Measurements from ENCODE around the gene OLFML3. TPM values are rescaled to one million over a fixed set of nuclear protein-coding genes. Genes with fewer than 3 reads are reported as not detected.

OLFML3 gene
- total RNA-seq, 1 donor from 2014 or later, result 0.10 TPM

DNA sequence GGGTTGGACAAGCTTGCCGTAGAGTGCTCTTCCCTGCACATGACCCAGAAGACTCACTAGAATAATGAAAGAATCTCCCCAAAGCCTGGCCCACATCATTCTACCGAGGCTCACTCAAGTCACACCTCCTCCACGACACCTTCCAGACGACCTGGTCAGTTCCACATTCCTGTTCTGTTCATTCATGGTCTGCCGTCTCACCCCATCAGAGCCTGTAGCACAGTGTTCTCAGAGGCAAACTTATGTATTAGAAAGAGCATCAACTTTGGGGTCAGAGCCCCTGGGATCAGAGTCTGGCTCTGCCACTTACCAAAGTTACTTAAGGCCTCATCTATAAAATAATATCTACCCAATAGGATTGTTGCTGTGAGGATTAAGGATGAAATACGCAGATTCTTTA lies 7.5 kb downstream of the OLFML3 start:
- Mint-ChIP-seq H3K4me1 (ENCODE audit: low read depth) (no peaks in the 10 kb centered on the region), H3K36me3 (ENCODE audit: low read depth) (no peaks in the 10 kb centered on the region), H3K4me3 (no peak overlapping the region), H3K9me3 (no peaks in the 10 kb centered on the region), H3K27ac (no peak overlapping the region), H3K27me3 (ENCODE audit: insufficient read depth) (no peaks in the 10 kb centered on the region)
- no peak for DNase-seq (ENCODE audit: low spot score)
- intact Hi-C loops (cut with micrococcal nuclease), result no loop called here

DNA sequence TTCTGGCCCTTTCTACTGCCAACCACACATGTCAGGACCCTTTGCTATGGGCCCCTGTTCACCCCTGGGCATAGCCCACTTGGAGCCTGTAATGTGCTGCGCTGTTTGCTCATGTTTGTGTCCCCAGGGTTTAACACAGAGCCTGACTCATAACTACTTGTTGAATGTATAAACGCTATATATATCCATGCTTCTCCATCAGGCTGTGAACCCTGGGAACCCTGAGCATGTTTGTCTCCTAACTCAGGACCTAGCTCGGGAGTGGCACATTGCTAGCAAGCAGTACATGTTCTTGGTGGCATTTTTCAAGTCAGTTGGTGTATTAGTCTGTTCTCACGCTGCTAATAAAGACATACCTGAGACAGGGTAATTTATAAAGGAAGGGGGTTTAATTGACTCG lies 8.0 kb downstream of the OLFML3 start:
- H3K4me1 Mint-ChIP-seq (ENCODE audit: low read depth), result no peaks in the 10 kb centered on the region
- intact Hi-C loops (cut with micrococcal nuclease), result no loop called here
- no peaks in the 10 kb centered on the region for H3K9me3 Mint-ChIP-seq
- H3K4me3 Mint-ChIP-seq, result no peak overlapping the region
- no peak for DNase-seq (ENCODE audit: low spot score)
- no peaks in the 10 kb centered on the region for H3K36me3 Mint-ChIP-seq (ENCODE audit: low read depth)
- no peaks in the 10 kb centered on the region for H3K27me3 Mint-ChIP-seq (ENCODE audit: insufficient read depth)
- H3K27ac Mint-ChIP-seq, result no peak overlapping the region

DNA sequence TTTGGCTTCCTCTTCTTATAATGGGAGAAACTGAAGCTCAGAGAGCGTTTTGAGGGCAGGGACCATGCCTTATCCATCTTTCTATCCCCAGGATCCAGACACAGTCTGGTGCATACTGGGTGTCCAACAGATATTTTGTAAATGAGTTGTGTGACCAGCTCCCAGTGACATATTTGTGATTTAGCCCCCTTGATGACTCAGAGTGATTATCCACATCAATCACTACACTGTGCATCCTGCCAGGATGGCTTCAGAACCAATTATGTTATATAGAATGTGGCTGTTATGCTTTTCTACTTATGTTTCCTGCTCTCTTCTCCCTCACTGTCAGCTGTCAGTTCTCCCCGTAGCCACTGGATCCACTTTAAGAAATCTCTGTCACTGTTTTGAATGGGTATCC lies 11.3 kb downstream of the OLFML3 start:
- intact Hi-C loops (cut with micrococcal nuclease), result no loop called here
- H3K4me3 Mint-ChIP-seq, result no peak overlapping the region
- H3K36me3 Mint-ChIP-seq (ENCODE audit: low read depth), result no peaks in the 10 kb centered on the region
- no peak overlapping the region for H3K27ac Mint-ChIP-seq
- no peak for DNase-seq (ENCODE audit: low spot score)
- H3K9me3 Mint-ChIP-seq, result peaks cover 22% of the 10 kb centered on the region
- H3K27me3 Mint-ChIP-seq (ENCODE audit: insufficient read depth), result peaks cover 2% of the 10 kb centered on the region
- no peaks in the 10 kb centered on the region for H3K4me1 Mint-ChIP-seq (ENCODE audit: low read depth)

DNA sequence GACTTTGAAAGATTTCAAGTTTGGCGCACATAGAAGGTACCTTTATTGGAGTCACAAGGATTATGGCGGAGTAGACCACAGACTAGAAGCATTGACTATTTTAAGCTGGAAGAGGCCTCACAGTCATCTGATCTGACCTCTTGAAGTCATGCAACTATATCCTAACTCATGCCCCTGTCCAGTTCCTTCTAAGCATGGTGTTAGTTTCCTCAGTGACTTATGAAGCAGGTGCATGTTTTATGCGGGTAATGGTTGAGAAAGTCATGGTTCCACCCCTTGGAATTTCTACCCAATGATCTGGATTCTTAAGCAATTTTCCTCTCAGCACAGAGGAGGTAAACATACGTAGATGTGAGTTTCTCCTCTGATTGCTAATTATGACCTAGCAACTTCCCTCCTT lies 11.7 kb downstream of the OLFML3 start:
- no peak overlapping the region for H3K4me3 Mint-ChIP-seq
- H3K27me3 Mint-ChIP-seq (ENCODE audit: insufficient read depth), result peaks cover 2% of the 10 kb centered on the region
- H3K27ac Mint-ChIP-seq, result no peak overlapping the region
- peaks cover 23% of the 10 kb centered on the region for H3K9me3 Mint-ChIP-seq
- no peaks in the 10 kb centered on the region for H3K36me3 Mint-ChIP-seq (ENCODE audit: low read depth)
- H3K4me1 Mint-ChIP-seq (ENCODE audit: low read depth), result no peaks in the 10 kb centered on the region
- no peak for DNase-seq (ENCODE audit: low spot score)
- intact Hi-C loops (cut with micrococcal nuclease), result no loop called here

DNA sequence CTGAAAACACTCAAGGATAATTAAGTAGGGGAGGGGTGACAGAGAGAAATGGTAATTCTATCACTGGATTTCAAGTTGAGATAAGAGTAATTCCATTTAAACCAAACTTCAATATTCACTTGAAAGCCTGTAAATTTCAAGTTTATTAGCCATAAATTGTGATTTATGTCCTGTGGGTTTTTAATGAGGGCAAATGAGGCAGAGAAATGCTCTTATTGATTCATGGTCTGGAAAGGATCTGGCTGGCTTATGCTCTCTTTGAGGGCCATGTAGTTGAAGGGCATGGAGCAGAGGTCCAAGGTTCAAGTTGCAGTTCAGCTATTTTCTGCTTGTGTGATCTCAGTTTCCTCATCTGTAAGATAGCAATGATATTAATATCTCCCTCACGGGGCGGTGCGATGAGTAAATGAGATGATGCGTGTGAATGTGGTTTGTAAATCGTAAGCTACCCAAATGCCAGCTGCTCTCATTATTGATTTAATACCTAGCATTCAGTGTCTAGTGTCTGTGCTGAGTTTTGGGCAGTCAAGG lies 12.3 kb downstream of the OLFML3 start:
- Mint-ChIP-seq H3K27me3 (ENCODE audit: insufficient read depth) (peaks cover 2% of the 10 kb centered on the region), H3K4me3 (no peak overlapping the region), H3K9me3 (peaks cover 23% of the 10 kb centered on the region), H3K4me1 (ENCODE audit: low read depth) (no peaks in the 10 kb centered on the region), H3K36me3 (ENCODE audit: low read depth) (no peaks in the 10 kb centered on the region), H3K27ac (no peak overlapping the region)
- intact Hi-C loops (cut with micrococcal nuclease), result no loop called here
- no peak for DNase-seq (ENCODE audit: low spot score)

DNA sequence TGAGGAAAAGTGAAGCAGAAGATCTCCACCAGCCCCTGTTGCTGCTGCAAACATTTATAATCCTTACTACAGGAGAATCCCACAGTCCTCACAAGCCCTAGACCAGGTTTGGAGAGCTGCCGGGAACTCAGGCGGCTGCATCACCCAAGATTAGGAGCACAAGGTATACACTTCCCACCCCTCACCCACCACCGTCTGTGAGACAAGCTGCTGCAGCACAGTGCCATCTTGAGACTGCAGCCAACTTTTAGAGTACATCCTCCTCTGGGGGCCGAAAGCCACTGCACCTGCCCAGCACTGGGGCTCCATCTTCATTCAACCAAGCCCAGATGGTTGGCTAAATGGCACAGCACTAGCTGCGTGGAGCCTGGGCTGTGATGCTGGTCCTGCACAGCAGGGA lies 13.8 kb downstream of the OLFML3 start:
- Mint-ChIP-seq H3K36me3 (ENCODE audit: low read depth) (no peaks in the 10 kb centered on the region), H3K9me3 (peaks cover 23% of the 10 kb centered on the region), H3K27ac (no peak overlapping the region), H3K27me3 (ENCODE audit: insufficient read depth) (peaks cover 3% of the 10 kb centered on the region), H3K4me1 (ENCODE audit: low read depth) (no peaks in the 10 kb centered on the region), H3K4me3 (no peak overlapping the region)
- intact Hi-C loops (cut with micrococcal nuclease), result no loop called here
- no peak for DNase-seq (ENCODE audit: low spot score)

DNA sequence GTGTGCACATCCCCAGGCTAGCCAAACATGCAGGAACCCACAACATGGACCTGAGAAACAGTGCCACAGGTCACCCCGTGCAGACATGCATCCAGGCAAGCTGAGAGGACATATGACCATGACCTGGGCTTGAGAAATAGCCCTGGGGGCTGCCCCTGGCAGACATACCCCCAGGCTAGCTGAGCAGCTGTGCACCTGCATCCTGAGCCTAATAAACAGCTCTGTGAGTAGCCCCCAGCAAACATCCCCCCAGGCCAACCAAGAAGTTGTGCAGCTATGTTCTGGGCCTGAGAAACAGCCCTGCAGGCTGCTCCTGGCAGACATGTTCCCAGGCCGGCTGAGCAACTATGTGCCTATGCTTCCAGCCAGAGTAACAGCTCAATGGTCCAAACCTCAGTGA lies 14.5 kb downstream of the OLFML3 start:
- Mint-ChIP-seq H3K4me1 (ENCODE audit: low read depth) (no peaks in the 10 kb centered on the region), H3K36me3 (ENCODE audit: low read depth) (no peaks in the 10 kb centered on the region), H3K9me3 (peaks cover 23% of the 10 kb centered on the region), H3K27me3 (ENCODE audit: insufficient read depth) (peaks cover 3% of the 10 kb centered on the region), H3K27ac (no peak overlapping the region), H3K4me3 (no peak overlapping the region)
- no peak for DNase-seq (ENCODE audit: low spot score)
- intact Hi-C loops (cut with micrococcal nuclease), result no loop called here

DNA sequence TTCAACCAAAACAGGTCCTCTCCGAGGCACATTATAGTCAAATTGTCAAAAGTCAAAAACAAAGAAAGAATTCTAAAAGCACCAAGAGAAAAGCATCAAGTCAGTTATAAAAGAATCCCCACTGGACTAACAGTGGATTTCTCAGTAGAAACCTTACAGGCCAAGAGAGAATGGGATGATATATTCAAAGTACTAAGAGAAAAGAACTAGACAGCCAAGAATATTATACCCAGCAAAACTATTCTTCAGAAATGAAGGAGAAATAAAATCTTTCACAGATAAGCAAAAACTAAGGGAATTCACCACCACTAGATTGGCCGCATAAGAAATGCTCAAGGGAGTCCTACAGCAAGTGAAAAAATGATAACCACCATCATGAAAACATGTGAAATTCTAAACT lies 16.1 kb downstream of the OLFML3 start:
- intact Hi-C loops (cut with micrococcal nuclease), result no loop called here
- H3K9me3 Mint-ChIP-seq, result peaks cover 23% of the 10 kb centered on the region
- no peaks in the 10 kb centered on the region for H3K36me3 Mint-ChIP-seq (ENCODE audit: low read depth)

DNA sequence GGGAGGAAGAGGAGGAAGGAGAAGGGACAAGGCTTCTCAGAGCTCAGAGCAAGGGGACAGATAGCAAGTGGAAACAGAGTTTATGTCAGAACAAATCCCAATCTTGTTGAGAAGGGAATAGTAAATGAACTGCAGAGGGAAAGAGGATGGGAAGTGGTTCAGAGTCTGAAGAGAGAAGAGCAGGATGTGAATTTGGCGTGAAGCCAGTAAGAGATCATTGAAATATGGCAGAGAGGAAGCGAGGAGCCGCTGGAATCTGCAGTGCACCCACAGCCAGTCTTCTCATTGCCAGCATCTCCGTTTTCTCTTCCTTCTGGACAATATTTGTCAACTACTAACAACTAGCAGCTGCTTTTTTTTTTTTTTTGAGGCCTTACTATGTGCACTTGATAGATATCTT lies 19.1 kb downstream of the OLFML3 start:
- H3K9me3 Mint-ChIP-seq, result peaks cover 18% of the 10 kb centered on the region
- H3K27ac Mint-ChIP-seq, result no peak overlapping the region

More for the DNA sequence above, 16.1 kb downstream of the OLFML3 start:
- H3K4me1 Mint-ChIP-seq (ENCODE audit: low read depth), result no peaks in the 10 kb centered on the region
- peaks cover 10% of the 10 kb centered on the region for H3K27me3 Mint-ChIP-seq (ENCODE audit: insufficient read depth)
- H3K27ac Mint-ChIP-seq, result no peak overlapping the region
- H3K4me3 Mint-ChIP-seq, result no peak overlapping the region
- DNase-seq (ENCODE audit: low spot score), result no peak

DNA sequence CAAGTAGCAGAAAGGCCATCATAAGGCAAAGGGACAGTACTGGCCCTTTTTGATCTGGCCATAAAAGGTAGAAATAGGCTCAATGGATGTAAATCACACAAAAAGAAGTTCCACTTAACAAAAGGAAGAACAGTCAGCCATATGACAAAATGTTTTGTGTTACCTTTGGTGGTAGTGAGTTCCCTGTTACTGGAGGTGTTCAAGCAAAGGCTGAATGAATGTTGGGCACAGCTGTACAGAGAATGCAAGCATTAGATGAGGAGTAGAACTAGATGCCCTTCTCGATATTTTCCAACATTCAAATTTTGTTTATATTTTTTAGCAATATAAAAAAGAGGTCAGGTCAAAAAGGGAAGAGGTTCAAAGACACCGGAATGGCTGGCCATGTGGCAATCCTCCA lies 20.0 kb downstream of the OLFML3 start:
- H3K27ac Mint-ChIP-seq, result no peak overlapping the region
- DNase-seq (ENCODE audit: low spot score), result no peak
- H3K36me3 Mint-ChIP-seq (ENCODE audit: low read depth), result no peaks in the 10 kb centered on the region
- peaks cover 15% of the 10 kb centered on the region for H3K9me3 Mint-ChIP-seq
- H3K4me3 Mint-ChIP-seq, result no peak overlapping the region
- H3K4me1 Mint-ChIP-seq (ENCODE audit: low read depth), result no peaks in the 10 kb centered on the region
- intact Hi-C loops (cut with micrococcal nuclease), result no loop called here
- peaks cover 10% of the 10 kb centered on the region for H3K27me3 Mint-ChIP-seq (ENCODE audit: insufficient read depth)

More for the DNA sequence above, 19.1 kb downstream of the OLFML3 start:
- Mint-ChIP-seq H3K27me3 (ENCODE audit: insufficient read depth) (peaks cover 10% of the 10 kb centered on the region), H3K4me3 (no peak overlapping the region), H3K4me1 (ENCODE audit: low read depth) (no peaks in the 10 kb centered on the region), H3K36me3 (ENCODE audit: low read depth) (no peaks in the 10 kb centered on the region)
- intact Hi-C loops (cut with micrococcal nuclease), result no loop called here
- no peak for DNase-seq (ENCODE audit: low spot score)

DNA sequence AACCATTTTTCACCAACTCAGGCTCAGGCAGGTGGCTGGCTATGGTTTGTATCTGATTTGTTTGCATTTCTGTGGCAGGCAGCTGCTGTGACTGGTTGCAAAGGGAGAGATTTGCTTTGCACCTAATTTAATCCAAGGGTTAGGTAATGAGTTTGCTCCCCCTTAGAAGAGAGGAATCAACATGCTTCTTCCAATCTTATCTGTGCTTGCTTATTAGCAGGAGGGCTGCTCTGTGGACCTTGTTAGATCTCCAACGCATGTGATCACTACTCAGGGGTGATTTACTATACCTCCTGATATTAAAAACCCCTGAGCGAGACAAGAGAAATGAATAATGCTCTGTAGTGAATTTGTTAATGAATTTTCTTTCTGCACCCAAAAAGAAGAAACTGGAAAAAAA lies 20.5 kb downstream of the OLFML3 start:
- H3K4me3 Mint-ChIP-seq, result no peak overlapping the region
- no peaks in the 10 kb centered on the region for H3K4me1 Mint-ChIP-seq (ENCODE audit: low read depth)
- H3K36me3 Mint-ChIP-seq (ENCODE audit: low read depth), result no peaks in the 10 kb centered on the region
- peaks cover 9% of the 10 kb centered on the region for H3K9me3 Mint-ChIP-seq
- intact Hi-C loops (cut with micrococcal nuclease), result no loop called here
- peaks cover 10% of the 10 kb centered on the region for H3K27me3 Mint-ChIP-seq (ENCODE audit: insufficient read depth)
- H3K27ac Mint-ChIP-seq, result no peak overlapping the region
- DNase-seq (ENCODE audit: low spot score), result no peak

DNA sequence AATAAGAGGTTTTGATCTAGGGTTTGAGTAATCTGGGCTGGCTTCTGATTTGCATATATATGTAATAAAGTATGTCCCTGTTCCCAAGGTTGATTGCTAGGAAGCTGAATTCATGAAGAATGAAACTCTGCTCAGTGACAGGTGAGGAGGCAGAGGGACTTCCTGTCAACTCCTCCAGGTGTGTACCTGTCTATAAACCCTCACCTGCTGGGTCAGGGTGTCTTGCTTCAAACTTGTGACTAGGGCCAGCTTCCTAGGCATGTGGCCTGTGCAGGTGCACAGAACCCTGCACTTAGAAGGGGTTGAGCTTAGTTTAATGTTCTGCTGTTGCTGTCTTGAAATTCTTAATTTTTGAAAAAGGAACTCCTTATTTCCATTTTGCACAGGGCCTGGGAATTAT lies 21.1 kb downstream of the OLFML3 start:
- Mint-ChIP-seq H3K27me3 (ENCODE audit: insufficient read depth) (peaks cover 8% of the 10 kb centered on the region), H3K27ac (no peak overlapping the region), H3K9me3 (peaks cover 3% of the 10 kb centered on the region), H3K4me1 (ENCODE audit: low read depth) (no peaks in the 10 kb centered on the region), H3K36me3 (ENCODE audit: low read depth) (no peaks in the 10 kb centered on the region), H3K4me3 (no peak overlapping the region)
- no peak for DNase-seq (ENCODE audit: low spot score)
- intact Hi-C loops (cut with micrococcal nuclease), result no loop called here

DNA sequence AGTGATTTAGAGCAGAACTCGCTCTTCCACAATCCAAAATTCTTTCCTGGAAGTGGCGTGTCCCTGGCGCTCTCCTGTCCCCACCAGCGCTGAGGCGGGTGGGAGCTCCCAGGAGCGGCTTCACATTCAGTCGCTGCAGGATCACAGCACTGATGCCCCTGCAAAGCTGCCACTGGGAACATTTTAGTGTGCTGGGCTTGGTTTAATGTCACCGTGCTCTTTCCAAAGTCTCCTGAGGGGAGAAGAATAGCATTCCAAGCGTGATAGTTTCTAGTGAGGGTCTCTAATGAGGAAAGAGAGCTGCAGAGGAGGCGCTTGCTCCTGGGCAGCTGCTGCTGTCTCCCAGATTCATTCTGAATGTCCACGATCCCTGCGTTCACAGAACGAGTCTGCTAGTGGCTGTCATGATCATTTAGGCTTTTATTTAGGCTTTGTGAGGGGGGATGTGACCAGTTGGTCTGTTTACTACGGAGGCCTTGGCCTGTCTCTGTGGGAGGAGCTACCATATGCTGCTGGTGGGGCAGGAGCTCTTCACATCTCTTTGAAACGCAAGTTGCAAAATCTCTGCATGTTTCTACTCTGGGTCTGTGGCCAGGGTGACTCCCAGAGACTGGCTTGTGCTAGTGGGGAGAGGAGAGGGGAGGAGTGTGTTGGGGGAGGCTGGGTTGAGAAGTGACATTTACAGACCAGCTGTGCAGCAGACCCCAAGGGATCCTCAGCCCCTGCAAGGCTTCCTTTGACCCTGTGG lies 23.4 kb downstream of the OLFML3 start:
- Mint-ChIP-seq H3K27me3 (ENCODE audit: insufficient read depth) (peaks cover 9% of the 10 kb centered on the region), H3K4me3 (no peak overlapping the region), H3K36me3 (ENCODE audit: low read depth) (no peaks in the 10 kb centered on the region), H3K9me3 (no peaks in the 10 kb centered on the region), H3K27ac (no peak overlapping the region), H3K4me1 (ENCODE audit: low read depth) (no peaks in the 10 kb centered on the region)
- no peak for DNase-seq (ENCODE audit: low spot score)
- intact Hi-C loops (cut with micrococcal nuclease), result no loop called here

DNA sequence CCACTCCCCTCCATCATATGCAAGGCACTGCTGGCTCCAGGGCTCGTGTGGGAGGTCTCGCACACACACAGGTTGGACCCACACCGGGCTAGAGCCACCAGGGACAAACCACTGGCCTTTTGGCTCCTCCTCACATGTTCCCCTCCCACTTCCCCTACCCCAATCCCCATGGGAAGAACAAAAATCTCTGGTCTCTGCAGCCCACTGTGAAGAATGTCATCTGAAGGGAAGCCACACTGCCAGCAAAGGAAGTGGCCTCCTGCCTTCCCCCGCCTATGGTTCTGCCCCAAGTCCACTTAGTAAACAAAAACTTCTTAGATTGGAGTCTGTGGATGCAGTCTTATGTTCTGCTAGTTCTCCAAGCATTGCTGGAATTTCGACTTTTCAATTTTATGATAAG lies 24.2 kb downstream of the OLFML3 start:
- no peak for DNase-seq (ENCODE audit: low spot score)
- H3K9me3 Mint-ChIP-seq, result no peaks in the 10 kb centered on the region
- no peaks in the 10 kb centered on the region for H3K36me3 Mint-ChIP-seq (ENCODE audit: low read depth)
- no peak overlapping the region for H3K4me3 Mint-ChIP-seq
- H3K27me3 Mint-ChIP-seq (ENCODE audit: insufficient read depth), result peaks cover 10% of the 10 kb centered on the region
- no peaks in the 10 kb centered on the region for H3K4me1 Mint-ChIP-seq (ENCODE audit: low read depth)
- H3K27ac Mint-ChIP-seq, result no peak overlapping the region
- intact Hi-C loops (cut with micrococcal nuclease), result no loop called here

Data from activated T-helper 1 cell treated with anti-CD3 and anti-CD28 coated beads, Interleukin-12 subunit alpha, Interleukin-12 subunit beta, Interleukin-2, Interleukin-4 antibody, amounts not matched to agents 30 ng/mL and 10 ng/mL and 1 ng/mL, durations not matched to agents 14 hours and 24 hours and 36 hours (primary cell).